Endothelial cell of umbilical vein (primary cell): ENCODE measurements around the gene PTK6. TPM values are rescaled to one million over a fixed set of nuclear protein-coding genes. Genes with fewer than 3 reads are reported as not detected.

Source experiments
- BruUV-seq: library from RNA; stranded (reverse); fragments of 400-500 nt; replicated peaks from 2 replicates; lab custom pipeline; 2021; lab: Mats Ljungman, UMichigan
- CTCF ChIA-PET: fragments of 300-600, 350-600 bp; sonication (Branson Sonifier 250); formaldehyde crosslinking; loops from one replicate; lab custom pipeline; 2021; ENCODE audit warnings: antibody characterized with exemption, inconsistent platforms; lab: Charles Lee
- POLR2A ChIA-PET: fragments of 300-600, 350-600 bp; sonication (Branson Sonifier 250); formaldehyde crosslinking; loops from one replicate; lab custom pipeline; 2021; ENCODE audit warnings: antibody characterized with exemption, inconsistent platforms; lab: Charles Lee
- DNase-seq: peaks from one replicate; pipeline ENCODE4 v3.0.0-alpha.2; 2011; ENCODE audit warnings: low read depth, low spot score
- FAIRE-seq: peaks from 2 replicates; lab custom pipeline; 2011; peaks lifted over from hg19 to GRCh38; lab: Jason Lieb, UNC
- H2AFZ ChIP-seq: 2 replicates; pipeline ENCODE4 v1.6.0; 2012; ENCODE audit warnings: low read depth, low read length, control low read depth, inconsistent platforms
- H3K27ac ChIP-seq: 2 replicates; pipeline ENCODE4 v1.5.1; 2011; ENCODE audit warnings: low read depth, mild to moderate bottlenecking, control low read depth, low read length, moderate library complexity; ENCODE audit not compliant: insufficient read depth
- H3K27me3 ChIP-seq, 2 experiments: 2 replicates each; pipeline versions ENCODE4 v1.6.0 to v1.6.1; 2011; ENCODE audit warnings: low read length in 2 of 2, mixed read lengths in 1 of 2; ENCODE audit not compliant: control insufficient read depth in 2 of 2, insufficient read depth in 2 of 2
- H3K36me3 ChIP-seq, 2 experiments: 2 replicates in 1 of 2; 3 replicates in 1 of 2; pipeline ENCODE4 v1.5.1; 2011; ENCODE audit warnings: low read length in 2 of 2, mild to moderate bottlenecking in 1 of 2, moderate library complexity in 1 of 2; ENCODE audit not compliant: control insufficient read depth in 2 of 2, insufficient read depth in 2 of 2; ENCODE audit errors: extremely low read depth in 1 of 2
- H3K4me1 ChIP-seq: 3 replicates; pipeline ENCODE4 v1.5.1; 2011; ENCODE audit warnings: mild to moderate bottlenecking, low read length; ENCODE audit not compliant: control insufficient read depth, insufficient read depth; ENCODE audit errors: extremely low read depth
- H3K4me2 ChIP-seq: 2 replicates; pipeline ENCODE4 v1.6.1; 2011; ENCODE audit warnings: low read length, control low read depth, mixed read lengths; ENCODE audit not compliant: insufficient read depth
- H3K4me3 ChIP-seq, 3 experiments: fragments of 200-600 bp in 1 of 3; sonication (generic), shearing (Covaris generic) in 1 of 3; replicated peaks in 1 of 3; 2 replicates each; pipeline ENCODE4 v1.5.1; 2011 to 2016; ENCODE audit warnings: control low read depth in 3 of 3, low read length in 3 of 3, mild to moderate bottlenecking in 2 of 3, inconsistent platforms in 1 of 3, low read depth in 1 of 3, moderate library complexity in 1 of 3; ENCODE audit not compliant: insufficient read depth in 1 of 3
- H3K79me2 ChIP-seq: 2 replicates; pipeline ENCODE4 v1.6.0; 2012; ENCODE audit warnings: low read length, inconsistent platforms; ENCODE audit not compliant: control insufficient read depth, insufficient read depth
- H3K9ac ChIP-seq: replicated peaks from 2 replicates; pipeline ENCODE3; 2011; ENCODE audit warnings: low read length, control low read depth; ENCODE audit not compliant: insufficient read depth; ENCODE audit errors: extremely low read depth
- H3K9me1 ChIP-seq: replicated peaks from 3 replicates; pipeline ENCODE4 v1.6.0; 2011; ENCODE audit warnings: mild to moderate bottlenecking, low read length; ENCODE audit not compliant: control insufficient read depth, insufficient read depth; ENCODE audit errors: extremely low read depth
- H3K9me3 ChIP-seq: replicated peaks from 2 replicates; pipeline ENCODE4 v1.5.1; 2012; ENCODE audit warnings: low read length, inconsistent platforms; ENCODE audit not compliant: control insufficient read depth, insufficient read depth
- H4K20me1 ChIP-seq: replicated peaks from 2 replicates; pipeline ENCODE3; 2011; ENCODE audit warnings: mild to moderate bottlenecking, low read length; ENCODE audit not compliant: control insufficient read depth, insufficient read depth; ENCODE audit errors: extremely low read depth
- CTCF ChIP-seq, 2 donors: IDR thresholded peaks; 1 replicate in 1 of 2; 2 replicates in 1 of 2; pipeline ENCODE4 v1.5.1; 2011; ENCODE audit warnings: low read length in 2 of 2, mild to moderate bottlenecking in 2 of 2, moderate library complexity in 2 of 2, control low read depth in 1 of 2, inconsistent platforms in 1 of 2, low read depth in 1 of 2; ENCODE audit not compliant: insufficient read depth in 1 of 2; ENCODE audit errors: extremely low read depth in 1 of 2
- EZH2 ChIP-seq: IDR thresholded peaks from 2 replicates; pipeline ENCODE4 v1.6.1; 2012; ENCODE audit warnings: borderline replicate concordance, low read depth, mild to moderate bottlenecking, moderate library complexity, low read length, inconsistent platforms; ENCODE audit not compliant: severe bottlenecking
- FOS ChIP-seq: IDR thresholded peaks from 2 replicates; pipeline ENCODE4 v1.6.1; 2011; ENCODE audit warnings: mild to moderate bottlenecking, low read length, moderate library complexity, borderline replicate concordance; ENCODE audit not compliant: insufficient read depth
- GATA2 ChIP-seq: IDR thresholded peaks from 2 replicates; pipeline ENCODE4 v1.7.0; 2011; ENCODE audit warnings: low read depth, mild to moderate bottlenecking, moderate library complexity, mixed read lengths, low read length; ENCODE audit not compliant: insufficient read length, insufficient read depth
- JUN ChIP-seq: IDR thresholded peaks from 2 replicates; pipeline ENCODE4 v1.6.1; 2011; ENCODE audit warnings: borderline replicate concordance, low read depth; ENCODE audit not compliant: insufficient read length, insufficient read depth
- MYC ChIP-seq: IDR thresholded peaks from one replicate; pipeline ENCODE4 v1.6.1; 2011; ENCODE audit warnings: mild to moderate bottlenecking, low read depth, low read length
- POLR2A ChIP-seq: IDR thresholded peaks from 2 replicates; pipeline ENCODE4 v1.6.1; 2012; ENCODE audit warnings: low read depth, mild to moderate bottlenecking, control low read depth, low read length
- POLR2AphosphoS5 ChIP-seq: IDR thresholded peaks from 2 replicates; pipeline ENCODE4 v1.6.1; 2012; ENCODE audit warnings: low read depth, mild to moderate bottlenecking, control low read depth, low read length, moderate library complexity; ENCODE audit not compliant: insufficient read depth
- dilution Hi-C: fragments of 300-500 bp; cut with MboI; formaldehyde crosslinking; loops from one replicate; pipeline ENCODE4 v1.15.0; 2019; ENCODE audit warnings: low sequenced_read_pairs; ENCODE audit not compliant: extremely low pct_ligation_motif_present
- intact Hi-C: fragments of 100-400 bp; cut with micrococcal nuclease; formaldehyde crosslinking; loops from one replicate; pipeline ENCODE4 v1.10.0; 2022
- polyA plus RNA-seq, 4 experiments: library from polyadenylated mRNA; depleted of rRNA in 3 of 4; stranded (reverse) in 3 of 4; unstranded in 1 of 4; fragments of >200 nt; gene quantifications; 2 replicates each; pipeline versions ENCODE4 v1.2.1 to v1.2.3, GENCODE V29; 2011 to 2012; ENCODE audit warnings: missing spikeins in 1 of 4
- total RNA-seq: library from RNA; stranded (reverse); gene quantifications from 2 replicates; pipeline ENCODE4 v1.2.3, GENCODE V29; 2021
- TF ChIP-seq, protein P1 (sequence below): IDR thresholded peaks from 2 replicates; pipeline ENCODE4 v1.6.1; 2011; ENCODE audit not compliant: insufficient read depth, insufficient read length

PTK6 gene
- total and polyA plus RNA-seq, 2 donors (not counting 3 experiments of a cell fraction or from before 2014, with no cell fraction given), result 0.18 TPM; not detected in 1

DNA sequence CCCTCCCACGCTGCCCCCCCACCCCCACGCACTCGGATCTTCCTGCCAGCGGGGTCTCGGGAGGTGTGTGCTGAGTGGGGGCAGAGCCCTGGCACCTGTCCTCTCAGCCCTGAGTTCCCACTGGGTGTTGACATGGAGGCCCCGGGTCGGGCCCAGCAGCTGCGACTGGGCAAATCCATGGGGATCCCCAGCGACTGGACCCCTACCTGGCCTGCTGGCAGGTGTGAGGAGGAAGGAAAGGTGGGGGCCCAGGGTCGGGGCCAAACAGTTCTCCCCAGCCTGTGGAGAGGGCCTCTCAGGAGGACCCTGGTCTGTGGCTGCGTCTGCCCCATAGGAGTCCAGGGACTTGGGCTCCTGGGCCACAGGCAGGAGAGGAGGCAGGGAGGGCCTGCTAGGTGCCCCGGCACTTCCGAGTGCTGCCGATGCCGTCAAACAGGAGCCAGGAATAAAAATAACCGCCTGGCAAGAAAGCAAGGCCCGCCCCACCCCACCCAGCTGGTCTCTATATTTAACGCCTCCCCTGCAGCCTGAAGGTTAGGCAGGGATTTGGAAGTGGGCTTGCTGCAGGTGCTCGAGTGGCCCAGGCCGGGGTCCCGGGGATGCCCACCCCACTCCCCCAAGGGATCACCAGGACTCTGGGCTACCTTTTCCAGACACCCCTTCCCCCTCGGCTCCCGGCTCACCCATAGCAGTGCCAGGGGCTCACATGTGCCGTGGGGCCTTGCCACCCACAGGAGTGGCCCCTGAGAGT lies 36.9 kb downstream of the PTK6 start:
- Histone ChIP-seq H3K9me3 (no peaks in the 10 kb centered on the region), H3K9ac (no peak overlapping the region), H3K4me1 (no peaks in the 10 kb centered on the region), H3K27me3 (no peaks in the 10 kb centered on the region), H2AFZ (no peak overlapping the region), H4K20me1 (no peaks in the 10 kb centered on the region), H3K36me3 (no peaks in the 10 kb centered on the region), H3K9me1 (no peaks in the 10 kb centered on the region), H3K4me3 (no peak overlapping the region), H3K4me2 (no peak overlapping the region), H3K79me2 (no peaks in the 10 kb centered on the region), H3K27ac (no peak overlapping the region)
- no peak for TF ChIP-seq MYC
- ChIA-PET CTCF (no interaction called here), POLR2A (no interaction called here)
- BruUV-seq, result no TSS peak
- FAIRE-seq (no peak), DNase-seq (no peak)
- intact Hi-C loops (no loop called here), dilution Hi-C loops (no loop called here)

DNA sequence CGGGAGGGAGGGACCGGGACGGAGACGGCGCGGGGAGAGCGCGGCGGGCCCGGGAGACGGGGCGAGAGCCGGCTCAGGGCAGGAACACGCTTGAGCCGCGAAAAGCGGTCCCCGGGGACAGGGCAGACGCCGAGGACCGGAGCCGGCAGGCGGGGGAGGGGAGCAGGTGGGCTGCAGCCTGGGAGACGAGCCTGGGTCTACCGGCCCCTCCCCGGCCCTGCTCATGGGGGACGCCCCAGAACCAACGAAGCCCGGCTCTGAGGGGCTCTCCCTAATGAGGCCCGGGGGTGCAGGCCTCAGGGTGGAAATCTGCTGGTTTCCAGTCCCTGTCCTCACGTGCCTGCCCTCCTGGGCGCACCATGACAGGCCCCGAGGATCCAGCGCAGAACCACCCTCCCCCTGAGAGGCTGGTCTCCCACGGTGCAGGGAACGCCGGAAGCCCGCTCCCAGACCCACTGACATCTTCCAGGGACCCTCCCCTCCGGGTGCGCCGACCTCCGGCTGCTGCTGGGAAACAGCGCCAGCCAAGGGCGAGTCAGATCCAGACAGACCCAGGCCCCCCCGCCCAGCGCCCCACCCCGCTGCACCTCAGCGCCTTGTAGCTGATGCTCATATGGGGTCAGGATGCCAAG lies 37.7 kb downstream of the PTK6 start:
- H3K79me2 ChIP-seq, result no peaks in the 10 kb centered on the region
- dilution Hi-C loops (no loop called here), intact Hi-C loops (no loop called here)
- CTCF ChIA-PET, result no interaction called here
- H4K20me1 ChIP-seq, result no peaks in the 10 kb centered on the region
- H3K36me3 ChIP-seq, result no peaks in the 10 kb centered on the region
- no peak for DNase-seq
- no peaks in the 10 kb centered on the region for H3K9me3 ChIP-seq
- H3K9ac ChIP-seq, result no peak overlapping the region
- no TSS peak for BruUV-seq
- POLR2A ChIA-PET, result no interaction called here
- H3K9me1 ChIP-seq, result no peaks in the 10 kb centered on the region
- H3K27me3 ChIP-seq, result no peaks in the 10 kb centered on the region
- H2AFZ ChIP-seq, result no peak overlapping the region
- H3K4me2 ChIP-seq, result no peak overlapping the region
- TF ChIP-seq JUN, result no peak
- TF ChIP-seq MYC, result no peak
- TF ChIP-seq, protein P1, sequence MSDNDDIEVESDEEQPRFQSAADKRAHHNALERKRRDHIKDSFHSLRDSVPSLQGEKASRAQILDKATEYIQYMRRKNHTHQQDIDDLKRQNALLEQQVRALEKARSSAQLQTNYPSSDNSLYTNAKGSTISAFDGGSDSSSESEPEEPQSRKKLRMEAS, result no peak
- TF ChIP-seq CTCF (IDR thresholded peaks at IDR 0.05; ENCODE audit: extremely low read depth in 1 of 2, insufficient read depth in 1 of 2, low read depth in 1 of 2, low read length in 2 of 2), result no peak
- TF ChIP-seq POLR2A, result no peak
- TF ChIP-seq GATA2, result no peak
- no peak for TF ChIP-seq EZH2
- TF ChIP-seq POLR2AphosphoS5, result no peak
- no peak for TF ChIP-seq FOS
- H3K27ac ChIP-seq, result no peak overlapping the region
- FAIRE-seq, result no peak
- H3K4me1 ChIP-seq, result no peaks in the 10 kb centered on the region
- H3K4me3 ChIP-seq, result peak overlapping the region in 1 of 3 experiments; percentile 28
